GM21737 (cell line): ENCODE measurements around the gene TDRD10.
"Not testable (repeated sequence)": the region's sequence is repeated elsewhere in the genome, so short reads cannot be mapped to it uniquely, and the experiment has no call there.

Experiments
- ATAC-seq: cut with Tn5 transposase; IDR thresholded peaks from one replicate; pipeline ENCODE4 v1.9.1; 2021; ENCODE audit warnings: mild to moderate bottlenecking, moderate library complexity; ENCODE audit not compliant: unreplicated experiment

TDRD10 gene

GRCh38 chr1:154479764-154480421, 22.1 kb upstream of the TDRD10 start:
- ATAC-seq = no peak

- ATAC-seq = no peak
These were observed 21.0 kb upstream of the TDRD10 start for GRCh38 chr1:154481053-154481452.

- ATAC-seq = no peak
These were observed 17.8 kb upstream of the TDRD10 start for GRCh38 chr1:154483941-154484803.

GRCh38 chr1:154485106-154485505, 16.9 kb upstream of the TDRD10 start:
- ATAC-seq = no peak

- ATAC-seq = no peak
These were observed 16.0 kb upstream of the TDRD10 start for GRCh38 chr1:154485910-154486496.

GRCh38 chr1:154486756-154487155, 15.3 kb upstream of the TDRD10 start:
- ATAC-seq = not testable (repeated sequence)

GRCh38 chr1:154488922-154489321, 13.1 kb upstream of the TDRD10 start:
- ATAC-seq = no peak

GRCh38 chr1:154489695-154490274, 12.2 kb upstream of the TDRD10 start:
- ATAC-seq = no peak

- ATAC-seq = no peak
These were observed 11.7 kb upstream of the TDRD10 start for GRCh38 chr1:154490317-154490716.

GRCh38 chr1:154492115-154492514, 9.9 kb upstream of the TDRD10 start:
- ATAC-seq = no peak

GRCh38 chr1:154493276-154493675, 8.7 kb upstream of the TDRD10 start:
- ATAC-seq = no peak

GRCh38 chr1:154495496-154496273, 6.3 kb upstream of the TDRD10 start:
- ATAC-seq = no peak

- no peak for ATAC-seq
These were observed 5.6 kb upstream of the TDRD10 start for GRCh38 chr1:154496383-154496782.

GRCh38 chr1:154497026-154497806, 4.8 kb upstream of the TDRD10 start:
- peak; percentile 63 for ATAC-seq

GRCh38 chr1:154499446-154499845, 2.6 kb upstream of the TDRD10 start:
- ATAC-seq = no peak

GRCh38 chr1:154500533-154500932, 1.5 kb upstream of the TDRD10 start:
- no peak for ATAC-seq

GRCh38 chr1:154501423-154502065, 475 bp upstream of the TDRD10 start:
- ATAC-seq = no peak

- no peak for ATAC-seq
These were observed 711 bp downstream of the TDRD10 start for GRCh38 chr1:154502744-154503115.

- no peak for ATAC-seq
These were observed 1.9 kb downstream of the TDRD10 start for GRCh38 chr1:154503898-154504297.

GRCh38 chr1:154512760-154513159, 10.7 kb downstream of the TDRD10 start:
- ATAC-seq = no peak
